A549 (cell line): ENCODE data around the gene RUNDC3A.

ENCODE experiments used
- EP300 ChIP-seq, 2 experiments: fragments of >200 bp; sonication (Bioruptor Twin); formaldehyde crosslinking; IDR thresholded peaks; 2 replicates in 1 of 2; 3 replicates in 1 of 2; pipeline ENCODE4 v1.6.1; 2016 to 2017
- TF ChIP-seq, protein P1 (sequence below): IDR thresholded peaks from 2 replicates; pipeline ENCODE4 v1.6.1; 2012

DNA sequence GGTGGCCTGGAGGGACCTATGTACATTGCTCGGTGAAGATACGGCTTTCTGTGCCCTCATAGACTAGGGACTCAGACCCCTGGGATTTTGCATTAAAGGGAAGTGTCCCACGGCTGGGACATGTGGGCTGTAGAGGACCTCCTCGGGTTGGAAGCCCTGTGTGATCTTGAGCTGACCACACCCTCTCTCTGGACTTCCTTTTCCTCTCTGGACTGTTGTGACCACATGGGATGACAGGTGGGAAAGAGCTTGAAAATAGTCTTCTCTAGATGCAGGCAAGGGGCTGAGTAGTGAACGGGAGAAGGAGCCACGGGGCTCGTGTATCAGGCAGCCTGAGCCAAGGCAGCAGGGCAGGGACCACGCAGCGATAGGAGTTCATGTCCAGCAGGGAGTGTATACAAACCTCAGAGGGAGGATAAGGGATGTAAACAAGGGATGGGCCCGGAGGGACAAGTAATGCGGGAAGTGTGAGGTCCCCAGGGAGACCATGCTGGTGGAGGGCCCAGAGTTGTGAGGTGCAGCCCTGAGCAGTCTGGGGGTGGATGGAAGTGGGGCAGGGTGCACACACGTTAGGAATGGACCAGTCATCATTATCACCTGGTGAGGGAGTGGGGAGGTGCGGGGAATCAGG is 36.0 kb upstream of the RUNDC3A start:
- TF ChIP-seq, protein P1, sequence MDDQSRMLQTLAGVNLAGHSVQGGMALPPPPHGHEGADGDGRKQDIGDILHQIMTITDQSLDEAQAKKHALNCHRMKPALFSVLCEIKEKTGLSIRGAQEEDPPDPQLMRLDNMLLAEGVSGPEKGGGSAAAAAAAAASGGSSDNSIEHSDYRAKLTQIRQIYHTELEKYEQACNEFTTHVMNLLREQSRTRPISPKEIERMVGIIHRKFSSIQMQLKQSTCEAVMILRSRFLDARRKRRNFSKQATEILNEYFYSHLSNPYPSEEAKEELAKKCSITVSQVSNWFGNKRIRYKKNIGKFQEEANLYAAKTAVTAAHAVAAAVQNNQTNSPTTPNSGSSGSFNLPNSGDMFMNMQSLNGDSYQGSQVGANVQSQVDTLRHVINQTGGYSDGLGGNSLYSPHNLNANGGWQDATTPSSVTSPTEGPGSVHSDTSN: no peak
- no peak for TF ChIP-seq EP300 (IDR thresholded peaks at IDR 0.05)
